Testis (tissue), 2 donors: ENCODE data around the gene THSD4.

ENCODE experiments used
- CTCF ChIP-seq, 3 experiments: fragments of 450-650 bp in 2 of 3; fragments of 200-600 bp in 1 of 3; sonication (generic) in 1 of 3; IDR thresholded peaks; one replicate each; pipeline ENCODE4 v1.5.1; 2016 to 2019; ENCODE audit warnings: antibody characterized with exemption in 3 of 3, mild to moderate bottlenecking in 2 of 3, moderate library complexity in 1 of 3
- POLR2A ChIP-seq: fragments of 450-650 bp; IDR thresholded peaks from one replicate; pipeline ENCODE4 v1.6.1; 2017; ENCODE audit warnings: antibody characterized with exemption, mild to moderate bottlenecking, moderate library complexity

- TF ChIP-seq CTCF (IDR thresholded peaks at IDR 0.05) (no peak), POLR2A (no peak)
Observed at GRCh38 chr15:71817351-71817750, 702.1 kb downstream of the THSD4 start.
